NCI-H2107 treated with DMSO at 0.1 percent for 48 hours (cell line): ENCODE results near the gene ZNF783.
"Not testable (repeated sequence)": the region's sequence is repeated elsewhere in the genome, so short reads cannot be mapped to it uniquely, and the experiment has no call there.

Experiments
- DNase-seq: peaks from one replicate; lab custom pipeline; 2025; ENCODE audit not compliant: unreplicated experiment; lab: John Stamatoyannopoulos, UW

ZNF783 gene

GRCh38 chr7:149329265-149329664 lies 67.3 kb downstream of the ZNF783 start:
- DNase-seq: no peak

GRCh38 chr7:149329766-149330334 lies 67.9 kb downstream of the ZNF783 start:
- DNase-seq: no peak

- no peak for DNase-seq
These were observed 69.0 kb downstream of the ZNF783 start for GRCh38 chr7:149330914-149331567.

DNA sequence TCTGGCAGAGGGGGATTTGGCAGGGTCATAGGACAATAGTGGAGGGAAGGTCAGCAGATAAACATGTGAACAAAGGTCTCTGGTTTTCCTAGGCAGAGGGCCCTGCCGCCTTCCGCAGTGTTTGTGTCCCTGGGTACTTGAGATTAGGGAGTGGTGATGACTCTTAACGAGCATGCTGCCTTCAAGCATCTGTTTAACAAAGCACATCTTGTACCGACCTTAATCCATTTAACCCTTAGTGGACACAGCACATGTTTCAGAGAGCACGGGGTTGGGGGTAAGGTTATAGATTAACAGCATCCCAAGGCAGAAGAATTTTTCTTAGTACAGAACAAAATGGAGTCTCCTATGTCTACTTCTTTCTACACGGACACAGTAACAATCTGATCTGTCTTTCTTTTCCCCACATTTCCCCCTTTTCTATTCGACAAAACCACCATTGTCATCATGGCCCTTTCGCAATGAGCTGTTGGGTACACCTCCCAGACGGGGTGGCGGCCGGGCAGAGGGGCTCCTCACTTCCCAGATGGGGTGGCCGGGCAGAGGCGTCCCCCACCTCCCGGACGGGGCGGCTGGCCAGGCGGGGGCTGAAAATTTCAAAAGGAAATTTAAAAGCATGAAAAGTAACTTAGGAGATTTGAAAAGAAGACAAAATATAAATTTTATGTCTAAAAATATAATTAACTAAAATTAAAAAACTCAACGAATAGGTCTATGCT lies 70.8 kb downstream of the ZNF783 start:
- not testable (repeated sequence) for DNase-seq

DNA sequence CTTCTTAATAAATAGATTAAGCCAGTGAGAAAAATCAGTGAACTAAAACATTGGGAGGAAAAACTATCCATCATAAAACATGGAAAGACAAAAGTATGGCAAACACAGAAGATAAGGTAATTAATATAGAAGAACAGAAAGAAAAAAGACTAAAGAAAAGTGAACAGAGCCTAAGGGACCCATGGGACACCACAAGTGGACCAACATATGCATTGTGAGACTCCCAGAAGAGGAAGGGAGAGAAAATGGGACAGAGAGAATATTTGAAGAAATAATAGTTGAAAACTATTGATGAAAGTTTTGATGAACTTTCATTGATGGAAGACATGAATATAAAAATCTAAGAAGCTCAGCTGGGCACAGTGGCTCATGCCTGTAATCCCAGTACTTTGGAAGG lies 71.3 kb downstream of the ZNF783 start:
- DNase-seq: no peak

- DNase-seq: no peak
These were observed 72.2 kb downstream of the ZNF783 start for GRCh38 chr7:149334219-149334618.
